ENCODE results near the gene IP6K1.
"Not testable (repeated sequence)": the region's sequence is repeated elsewhere in the genome, so short reads cannot be mapped to it uniquely, and the experiment has no call there.

IP6K1 gene

GRCh38 chr3:49761661-49762060 is 24.7 kb downstream of the IP6K1 start:
- no peak for DNase-seq

GRCh38 chr3:49759226-49759625 is 27.1 kb downstream of the IP6K1 start:
- no peak for DNase-seq

GRCh38 chr3:49757197-49757596 is 29.1 kb downstream of the IP6K1 start:
- DNase-seq = no peak

- no peak for DNase-seq
These were observed 30.3 kb downstream of the IP6K1 start for GRCh38 chr3:49756036-49756435.

GRCh38 chr3:49754536-49754935 is 31.8 kb downstream of the IP6K1 start:
- no peak for DNase-seq

- DNase-seq = no peak
These were observed 34.8 kb downstream of the IP6K1 start for GRCh38 chr3:49751501-49751900.

- DNase-seq = no peak
These were observed 36.3 kb downstream of the IP6K1 start for GRCh38 chr3:49750056-49750455.

- DNase-seq = not testable (repeated sequence)
These were observed 37.5 kb downstream of the IP6K1 start for GRCh38 chr3:49748874-49749273.

- DNase-seq = no peak
These were observed 38.4 kb downstream of the IP6K1 start for GRCh38 chr3:49747792-49748480.

- no peak for DNase-seq
These were observed 40.4 kb downstream of the IP6K1 start for GRCh38 chr3:49745986-49746385.

- DNase-seq = no peak
These were observed 45.9 kb downstream of the IP6K1 start for GRCh38 chr3:49740427-49740826.

- no peak for DNase-seq
These were observed 48.2 kb downstream of the IP6K1 start for GRCh38 chr3:49738067-49738713.

GRCh38 chr3:49734752-49735151 is 51.6 kb downstream of the IP6K1 start:
- DNase-seq = no peak

- no peak for DNase-seq
These were observed 52.8 kb downstream of the IP6K1 start for GRCh38 chr3:49733551-49733950.

- DNase-seq = no peak
These were observed 53.7 kb downstream of the IP6K1 start for GRCh38 chr3:49732597-49732996.

- no peak for DNase-seq
These were observed 56.3 kb downstream of the IP6K1 start for GRCh38 chr3:49729966-49730609.

GRCh38 chr3:49727924-49728361 is 58.4 kb downstream of the IP6K1 start:
- no peak for DNase-seq

GRCh38 chr3:49727154-49727923 is 59.0 kb downstream of the IP6K1 start:
- DNase-seq = no peak

GRCh38 chr3:49725906-49726681 is 60.2 kb downstream of the IP6K1 start:
- DNase-seq = no peak

- no peak for DNase-seq
These were observed 61.8 kb downstream of the IP6K1 start for GRCh38 chr3:49724586-49724985.

GRCh38 chr3:49723628-49724551 is 62.5 kb downstream of the IP6K1 start, which contains the start of gene GMPPB:
TSS of gene GMPPB (minus strand) at chr3:49723951. CDS start at chr3:49723726, 225 bp downstream.
- DNase-seq = peak; percentile 80
